ENCODE measurements around the gene SRXN1. TPM values are rescaled to one million over a fixed set of nuclear protein-coding genes. Genes with fewer than 3 reads are reported as not detected.

The SRXN1 gene
- total and polyA plus RNA-seq, 9 of the 15 experiments (the other 6 are each of a cell fraction or from before 2014, with no cell fraction given): 6.8 to 36.4 (median 21.6) TPM

DNA sequence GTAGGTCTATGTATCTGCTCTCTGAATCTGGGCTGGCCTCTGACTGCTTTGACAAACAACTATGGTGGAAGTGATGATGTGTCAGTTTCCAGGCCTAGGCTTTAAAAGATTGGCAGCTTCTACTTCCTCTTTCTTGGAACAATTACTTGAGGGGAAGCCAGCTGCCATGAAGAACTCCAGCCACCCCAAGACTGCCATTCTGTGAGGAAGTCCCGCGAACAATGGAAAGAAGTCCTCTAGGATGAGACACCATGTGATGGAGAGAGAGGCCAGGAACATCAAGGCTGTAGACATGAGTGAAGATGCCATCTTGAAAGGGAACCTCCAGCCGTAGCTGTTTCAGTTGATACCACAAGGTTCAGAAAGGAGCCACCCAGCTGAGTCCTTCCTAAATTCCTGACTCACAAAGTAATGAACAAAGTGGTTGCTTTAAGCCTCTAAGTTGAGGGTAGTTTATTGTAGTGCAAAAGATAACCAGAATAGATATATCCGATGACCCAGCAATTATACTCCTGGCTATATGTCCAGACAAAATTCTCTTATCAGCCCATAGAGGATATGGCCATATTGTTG, 27.6 kb downstream of the SRXN1 start (continued):
- TF ChIP-seq TEAD1 (CRISPR knock-in tag; IDR thresholded peaks at IDR 0.05) (0 out of 4 replicates have a peak, but pooled peaks of 1 of the 2 experiments have one; percentile 33), CBFA2T3 (IDR thresholded peaks at IDR 0.05) (0 out of 2 replicates have a peak, but pooled peaks have one; percentile 22), BRCA1 (IDR thresholded peaks at IDR 0.05) (no peak), BRCA1 (CRISPR knock-in tag; IDR thresholded peaks at IDR 0.05) (no peak), DPF2 (IDR thresholded peaks at IDR 0.05) (peak; percentile 45; the same call in 1 of the 2 replicates), TBP (optimal IDR thresholded peaks at IDR 0.05; ENCODE audit: low read depth, low read length) (no peak), MAFF (IDR thresholded peaks at IDR 0.05; ENCODE audit: low read length) (peak; percentile 58; the same call in 1 of the 2 replicates), SMARCE1 (IDR thresholded peaks at IDR 0.05) (peak; percentile 63; the same call in 1 of the 2 replicates), MBD1 (CRISPR knock-in tag; IDR thresholded peaks at IDR 0.05) (no peak), HDAC3 (IDR thresholded peaks at IDR 0.05; ENCODE audit: borderline replicate concordance, partially characterized antibody) (peak; percentile 20), FOXJ2 (tag; IDR thresholded peaks at IDR 0.05) (no peak), NFE2 (IDR thresholded peaks at IDR 0.05; ENCODE audit: low read depth) (peak; percentile 72), NONO (IDR thresholded peaks at IDR 0.05; ENCODE audit: low read depth in 2 of 2, low read length in 1 of 2) (no peak), EHMT2 (IDR thresholded peaks at IDR 0.05) (peak; percentile 75; the same call in 1 of the 2 replicates), TAF1 (IDR thresholded peaks at IDR 0.05; ENCODE audit: control insufficient read depth, extremely low read depth, insufficient read depth, low read length, severe bottlenecking) (no peak), LCOR (CRISPR knock-in tag; IDR thresholded peaks at IDR 0.05) (peak; percentile 70; the same call in 1 of the 2 replicates), SMARCB1 (IDR thresholded peaks at IDR 0.05; ENCODE audit: insufficient read length, low read depth) (no peak), HDAC1 (IDR thresholded peaks at IDR 0.05) (no peak), GTF2E2 (tag; IDR thresholded peaks at IDR 0.05) (0 out of 2 replicates have a peak, but pooled peaks have one; percentile 21), ZNF586 (CRISPR knock-in tag; conservative IDR thresholded peaks at IDR 0.05) (no peak)
- TF ChIP-seq, protein P1, sequence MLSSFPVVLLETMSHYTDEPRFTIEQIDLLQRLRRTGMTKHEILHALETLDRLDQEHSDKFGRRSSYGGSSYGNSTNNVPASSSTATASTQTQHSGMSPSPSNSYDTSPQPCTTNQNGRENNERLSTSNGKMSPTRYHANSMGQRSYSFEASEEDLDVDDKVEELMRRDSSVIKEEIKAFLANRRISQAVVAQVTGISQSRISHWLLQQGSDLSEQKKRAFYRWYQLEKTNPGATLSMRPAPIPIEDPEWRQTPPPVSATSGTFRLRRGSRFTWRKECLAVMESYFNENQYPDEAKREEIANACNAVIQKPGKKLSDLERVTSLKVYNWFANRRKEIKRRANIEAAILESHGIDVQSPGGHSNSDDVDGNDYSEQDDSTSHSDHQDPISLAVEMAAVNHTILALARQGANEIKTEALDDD (IDR thresholded peaks at IDR 0.05): peak; percentile 42; the same call in 1 of the 2 replicates
- TF ChIP-seq, protein P2, sequence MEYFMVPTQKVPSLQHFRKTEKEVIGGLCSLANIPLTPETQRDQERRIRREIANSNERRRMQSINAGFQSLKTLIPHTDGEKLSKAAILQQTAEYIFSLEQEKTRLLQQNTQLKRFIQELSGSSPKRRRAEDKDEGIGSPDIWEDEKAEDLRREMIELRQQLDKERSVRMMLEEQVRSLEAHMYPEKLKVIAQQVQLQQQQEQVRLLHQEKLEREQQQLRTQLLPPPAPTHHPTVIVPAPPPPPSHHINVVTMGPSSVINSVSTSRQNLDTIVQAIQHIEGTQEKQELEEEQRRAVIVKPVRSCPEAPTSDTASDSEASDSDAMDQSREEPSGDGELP (CRISPR knock-in tag; IDR thresholded peaks at IDR 0.05; ENCODE audit: borderline replicate concordance): peak; percentile 73
- TF ChIP-seq, protein P3, sequence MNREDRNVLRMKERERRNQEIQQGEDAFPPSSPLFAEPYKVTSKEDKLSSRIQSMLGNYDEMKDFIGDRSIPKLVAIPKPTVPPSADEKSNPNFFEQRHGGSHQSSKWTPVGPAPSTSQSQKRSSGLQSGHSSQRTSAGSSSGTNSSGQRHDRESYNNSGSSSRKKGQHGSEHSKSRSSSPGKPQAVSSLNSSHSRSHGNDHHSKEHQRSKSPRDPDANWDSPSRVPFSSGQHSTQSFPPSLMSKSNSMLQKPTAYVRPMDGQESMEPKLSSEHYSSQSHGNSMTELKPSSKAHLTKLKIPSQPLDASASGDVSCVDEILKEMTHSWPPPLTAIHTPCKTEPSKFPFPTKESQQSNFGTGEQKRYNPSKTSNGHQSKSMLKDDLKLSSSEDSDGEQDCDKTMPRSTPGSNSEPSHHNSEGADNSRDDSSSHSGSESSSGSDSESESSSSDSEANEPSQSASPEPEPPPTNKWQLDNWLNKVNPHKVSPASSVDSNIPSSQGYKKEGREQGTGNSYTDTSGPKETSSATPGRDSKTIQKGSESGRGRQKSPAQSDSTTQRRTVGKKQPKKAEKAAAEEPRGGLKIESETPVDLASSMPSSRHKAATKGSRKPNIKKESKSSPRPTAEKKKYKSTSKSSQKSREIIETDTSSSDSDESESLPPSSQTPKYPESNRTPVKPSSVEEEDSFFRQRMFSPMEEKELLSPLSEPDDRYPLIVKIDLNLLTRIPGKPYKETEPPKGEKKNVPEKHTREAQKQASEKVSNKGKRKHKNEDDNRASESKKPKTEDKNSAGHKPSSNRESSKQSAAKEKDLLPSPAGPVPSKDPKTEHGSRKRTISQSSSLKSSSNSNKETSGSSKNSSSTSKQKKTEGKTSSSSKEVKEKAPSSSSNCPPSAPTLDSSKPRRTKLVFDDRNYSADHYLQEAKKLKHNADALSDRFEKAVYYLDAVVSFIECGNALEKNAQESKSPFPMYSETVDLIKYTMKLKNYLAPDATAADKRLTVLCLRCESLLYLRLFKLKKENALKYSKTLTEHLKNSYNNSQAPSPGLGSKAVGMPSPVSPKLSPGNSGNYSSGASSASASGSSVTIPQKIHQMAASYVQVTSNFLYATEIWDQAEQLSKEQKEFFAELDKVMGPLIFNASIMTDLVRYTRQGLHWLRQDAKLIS (CRISPR knock-in tag; IDR thresholded peaks at IDR 0.05): peak; percentile 52; the same call in 1 of the 2 replicates

Measured in K562 (cell line).